Stimulated activated CD8-positive, alpha-beta memory T cell treated with anti-CD3 and anti-CD28 coated beads, Interleukin-12 subunit alpha, Interleukin-12 subunit beta, amount 100 ng/mL, for 4 hours (primary cell): Measurements from ENCODE around the gene CANT1.

Experiments used
- DNase-seq: peaks from one replicate; pipeline ENCODE4 v3.0.0-alpha.2; 2020; ENCODE audit warnings: low read depth

The CANT1 gene

DNA sequence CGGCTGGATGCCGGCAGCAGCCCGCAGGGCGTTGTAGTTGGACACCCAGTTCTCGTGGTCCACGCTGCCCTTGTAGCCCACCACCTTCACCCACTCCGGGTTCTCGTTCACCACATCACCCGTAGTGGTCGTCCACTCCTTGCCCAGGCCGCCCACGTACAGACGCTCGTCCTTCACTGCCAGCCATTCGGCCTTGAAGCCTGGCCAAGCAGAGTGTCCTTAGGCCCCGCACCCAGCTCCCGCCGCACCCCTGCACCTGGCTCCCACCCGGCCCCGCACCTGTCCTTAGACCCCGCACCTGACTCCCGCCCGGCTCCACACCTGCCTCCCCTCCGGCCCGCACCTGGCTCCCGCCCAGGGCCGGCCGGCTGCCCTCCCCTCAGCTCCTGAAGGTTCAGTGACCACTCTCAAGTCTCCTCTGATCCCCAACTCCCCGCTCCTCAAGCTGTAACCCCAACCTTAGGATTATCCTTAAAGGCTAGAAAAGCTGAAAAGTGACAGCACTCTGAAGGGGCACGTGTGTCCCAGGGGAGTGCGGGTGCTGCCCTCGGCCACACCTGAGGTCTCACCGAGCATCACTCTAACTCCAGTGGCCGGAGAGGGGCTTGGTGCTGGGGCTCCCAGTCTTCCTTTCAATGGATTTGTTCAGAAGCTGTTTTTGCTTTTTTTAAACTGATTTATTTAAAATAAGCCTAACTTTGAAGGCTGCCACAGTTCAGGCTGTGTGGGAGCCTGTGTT is 14.4 kb downstream of the CANT1 start:
- no peak for DNase-seq

DNA sequence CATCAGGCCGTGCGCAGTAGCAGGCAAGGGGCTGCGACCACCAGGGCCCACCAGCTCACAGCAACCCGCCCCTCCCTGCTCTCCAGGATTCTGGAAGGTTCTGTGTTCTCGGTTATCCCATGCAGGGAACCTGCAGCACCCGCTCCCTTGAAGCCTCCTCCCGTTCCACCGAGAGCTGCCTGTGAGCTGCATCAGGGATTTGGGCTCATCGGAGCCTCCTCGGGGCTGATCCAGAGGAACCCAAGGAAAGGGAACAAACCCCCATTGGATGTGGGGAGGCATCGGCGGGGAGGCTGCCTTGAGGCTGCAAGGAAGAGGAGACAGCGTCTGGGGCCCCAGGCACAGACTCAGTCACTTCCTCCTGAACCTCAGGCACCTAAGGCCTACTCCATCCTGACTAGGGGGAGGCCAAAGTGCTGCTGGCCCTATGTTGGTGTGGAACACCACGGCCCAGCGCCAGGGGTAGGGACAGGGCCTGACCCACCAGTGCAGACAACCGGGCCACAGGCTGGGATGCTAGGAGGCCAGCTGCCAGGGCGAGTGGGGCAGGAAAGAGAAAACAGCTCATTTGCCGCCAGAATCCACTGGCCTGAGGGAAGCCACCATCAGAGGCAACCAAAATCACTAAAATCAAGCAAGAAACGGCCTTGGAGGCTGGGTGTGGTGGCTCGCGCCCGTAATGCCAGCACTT is 15.4 kb downstream of the CANT1 start:
- DNase-seq, result no peak

DNA sequence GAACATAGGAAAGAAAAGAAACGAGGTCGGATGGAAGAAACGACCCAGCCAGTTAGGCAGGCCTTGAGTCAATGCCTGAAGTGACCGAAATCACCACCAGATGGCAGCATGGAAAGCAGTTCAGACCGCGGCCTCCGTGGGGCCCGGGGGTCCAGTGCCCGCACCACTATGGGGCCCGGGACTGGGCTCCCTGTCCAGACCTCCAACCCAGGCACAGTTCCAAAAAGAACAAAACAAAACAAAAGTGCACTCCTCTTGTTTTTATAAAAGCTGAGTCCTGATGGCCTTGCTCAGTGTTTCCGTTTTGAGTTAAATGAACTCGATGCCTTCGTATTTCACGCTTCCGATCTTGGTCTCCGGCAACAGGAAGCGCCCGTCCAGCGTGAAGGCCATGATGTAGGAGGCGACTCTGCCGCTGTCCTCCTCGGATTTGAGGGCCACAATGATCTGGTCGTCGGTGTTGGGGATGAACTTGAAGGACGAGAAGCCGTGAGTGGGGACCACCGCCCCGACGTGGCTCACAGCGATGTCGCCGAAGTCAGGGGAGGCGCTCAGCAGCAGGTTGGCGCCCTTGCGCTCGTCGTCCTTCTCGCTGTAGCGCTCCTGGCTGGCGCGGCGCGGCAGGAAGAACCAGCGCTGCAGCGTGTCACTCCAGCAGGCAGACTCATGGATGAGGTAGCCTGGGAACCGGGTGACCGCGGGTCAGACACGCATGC is 16.2 kb downstream of the CANT1 start:
- no peak for DNase-seq

DNA sequence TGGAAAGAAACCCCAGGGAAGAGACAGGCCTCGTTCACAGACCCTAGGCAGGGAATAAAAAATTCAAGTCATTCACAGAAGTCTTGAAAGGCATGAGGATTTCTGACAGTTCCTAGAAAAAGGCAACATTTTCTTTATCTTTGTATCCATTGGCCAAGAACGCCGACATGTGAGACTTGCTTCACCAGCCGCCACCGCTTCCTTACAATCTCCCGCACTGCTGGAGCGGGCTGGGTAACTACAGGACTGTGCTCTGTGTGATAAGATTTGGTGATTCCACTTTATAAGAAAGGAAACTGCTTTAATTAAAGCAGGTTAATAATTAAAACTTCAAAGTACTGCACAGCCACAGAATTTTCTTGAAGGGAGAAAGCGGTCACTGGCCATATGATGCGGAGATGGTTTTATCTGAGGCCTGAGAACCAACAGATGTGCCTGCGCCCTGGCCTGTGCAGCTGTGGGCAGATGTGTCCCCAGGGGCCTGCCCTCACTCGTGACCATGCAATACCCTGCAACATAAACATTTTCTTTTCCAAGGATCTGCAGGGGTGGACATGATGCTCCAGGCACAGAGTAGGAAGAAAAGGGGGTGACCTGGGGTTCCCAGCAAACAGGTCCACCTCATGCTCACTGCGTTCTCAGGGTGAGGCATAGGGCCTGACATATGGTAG is 16.9 kb downstream of the CANT1 start:
- no peak for DNase-seq

DNA sequence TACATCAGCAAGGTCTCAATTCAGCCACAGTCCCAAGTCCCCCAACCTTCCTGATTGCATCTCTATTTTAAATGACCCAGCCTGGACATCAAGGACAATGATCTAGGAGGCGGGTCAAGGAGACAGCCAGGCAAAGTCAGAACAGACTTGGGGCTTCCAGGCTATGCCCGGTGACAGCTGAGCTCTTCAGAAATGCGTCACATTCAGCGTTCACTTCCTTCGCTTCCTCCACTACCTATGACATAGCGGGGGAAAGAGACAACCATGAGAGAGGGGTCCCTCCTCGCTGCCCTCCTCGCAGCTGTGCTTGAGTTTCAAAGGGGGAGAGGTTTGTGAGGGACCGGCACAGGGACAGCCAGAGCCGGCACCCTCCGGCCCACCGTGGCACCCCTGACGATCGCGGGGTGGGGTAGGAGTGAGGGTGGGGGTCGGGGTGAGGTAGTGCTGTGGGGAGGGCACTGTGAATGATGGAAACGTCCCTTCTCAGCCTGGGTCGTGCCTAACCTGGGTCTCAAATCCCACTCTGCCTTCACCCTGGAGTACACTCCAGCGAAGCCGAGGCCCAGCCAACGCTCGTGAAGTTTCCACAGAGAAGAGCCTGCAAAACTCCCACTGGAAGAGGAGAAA is 17.5 kb downstream of the CANT1 start:
- DNase-seq, result no peak

DNA sequence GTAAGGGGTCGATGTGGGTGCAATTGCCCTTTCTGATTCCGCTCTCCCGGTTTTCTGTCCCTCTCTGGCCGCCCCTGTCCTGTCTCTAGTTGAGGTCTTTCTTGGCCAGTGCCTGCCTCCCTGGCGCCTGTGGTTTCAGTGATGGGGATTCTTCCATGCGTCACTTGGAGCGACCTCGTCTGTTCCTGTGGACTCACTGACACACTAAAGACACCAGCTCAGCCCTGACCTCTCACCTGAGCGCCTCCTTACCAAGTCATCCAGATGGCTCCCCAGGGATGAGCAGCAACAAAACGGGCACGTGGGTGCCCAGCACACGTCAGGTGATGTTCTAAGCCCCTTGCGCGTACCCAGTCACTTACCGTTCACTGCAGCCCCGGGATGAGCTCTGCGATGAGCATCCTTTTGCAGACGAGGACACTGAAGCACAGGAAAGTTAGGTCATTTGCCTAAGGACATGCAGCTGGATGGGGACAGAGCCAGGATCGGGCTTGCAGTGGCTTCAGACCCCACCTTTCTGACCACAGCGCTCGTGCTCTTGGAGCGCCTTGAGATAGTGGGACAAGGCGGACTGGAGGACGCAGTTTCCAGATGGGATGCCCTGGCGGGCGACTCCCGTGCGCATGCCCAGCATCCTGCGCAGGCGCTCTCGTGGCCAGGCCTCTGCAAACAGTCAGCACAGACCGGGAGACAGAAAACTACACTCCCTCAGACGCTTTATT is 18.4 kb downstream of the CANT1 start:
- DNase-seq, result no peak

DNA sequence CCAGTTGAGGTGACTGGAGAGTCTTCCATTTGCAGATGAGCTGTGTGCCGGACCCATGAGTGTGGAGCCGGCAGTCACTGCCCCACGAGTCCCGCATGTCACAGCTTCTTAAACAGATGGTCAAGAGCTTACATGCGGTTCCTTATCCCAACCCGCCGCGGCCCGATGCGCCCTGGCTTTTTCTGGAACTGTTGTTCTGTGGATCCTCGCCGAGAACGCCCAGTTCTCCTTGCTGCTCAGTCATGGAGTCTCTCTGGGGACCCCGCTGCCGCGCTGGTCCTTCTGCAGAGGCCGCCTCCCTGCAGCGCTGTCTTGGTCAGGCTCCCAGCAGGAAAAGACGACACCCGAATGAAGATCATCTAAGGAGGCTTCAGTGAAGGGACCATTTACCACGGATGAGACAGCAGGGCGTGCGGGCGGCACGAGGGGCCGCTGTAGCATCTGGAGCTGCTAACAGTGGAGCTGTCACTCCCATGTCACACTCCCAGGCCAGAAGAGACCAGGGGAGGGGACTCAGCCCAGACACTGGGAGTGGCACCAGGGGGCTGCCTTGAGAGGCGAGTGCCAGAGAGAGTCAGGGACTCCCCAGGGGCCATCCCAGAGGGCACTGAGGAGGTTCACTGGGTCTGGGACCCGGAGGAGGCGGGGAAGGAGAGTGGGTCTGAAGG is 19.1 kb downstream of the CANT1 start:
- no peak for DNase-seq

DNA sequence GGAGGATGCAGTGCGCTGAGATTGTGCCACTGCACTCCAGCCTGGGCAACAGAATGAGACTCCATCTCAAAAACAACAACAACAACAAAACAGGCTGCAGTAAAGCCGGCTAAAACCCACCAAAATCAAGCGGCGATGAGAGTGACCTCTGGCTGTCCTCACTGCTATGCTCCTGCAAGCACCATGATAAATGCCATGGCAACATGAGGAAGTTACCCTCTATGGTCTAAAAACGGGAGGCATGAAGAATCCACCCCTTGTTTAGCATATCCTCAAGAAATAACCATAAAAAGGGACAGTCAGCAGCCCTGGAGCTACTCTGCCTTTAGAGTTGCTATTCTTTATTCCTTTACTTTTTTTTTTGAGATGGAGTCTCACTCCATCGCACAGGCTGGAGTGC is 21.4 kb downstream of the CANT1 start:
- DNase-seq, result no peak

DNA sequence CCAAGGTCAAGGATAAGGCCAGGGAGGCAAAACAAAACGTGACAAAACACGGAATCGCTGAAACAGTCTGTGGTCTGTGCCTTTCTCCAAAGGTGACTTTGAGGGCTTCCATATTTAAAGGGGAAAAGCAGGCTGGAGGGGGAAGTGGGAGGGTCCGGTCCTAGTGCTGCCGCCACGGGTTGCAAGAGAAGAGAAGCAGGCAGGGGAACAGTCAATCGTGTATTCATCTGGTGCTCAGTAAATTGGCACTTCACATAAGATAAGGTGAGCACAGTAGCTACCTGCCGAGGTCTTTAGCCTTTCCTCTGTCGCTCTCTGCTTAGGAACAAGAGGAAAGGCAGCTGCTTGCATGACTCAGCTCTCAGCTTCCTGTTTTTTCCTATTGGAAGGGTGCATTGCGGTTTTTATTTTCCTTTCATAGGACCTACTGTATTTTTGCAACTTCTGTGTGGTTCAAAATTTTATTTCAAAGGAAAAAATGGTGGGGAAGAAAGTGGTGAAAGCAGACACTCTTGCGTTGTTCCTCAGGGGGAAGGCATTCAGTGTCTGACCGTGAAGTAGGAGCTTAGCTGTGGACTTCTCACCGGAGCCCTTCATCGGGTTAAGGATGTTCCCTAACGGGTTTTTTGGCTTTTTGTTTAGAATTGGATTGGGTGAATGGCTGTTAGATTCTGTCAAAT is 22.8 kb downstream of the CANT1 start:
- DNase-seq, result no peak

DNA sequence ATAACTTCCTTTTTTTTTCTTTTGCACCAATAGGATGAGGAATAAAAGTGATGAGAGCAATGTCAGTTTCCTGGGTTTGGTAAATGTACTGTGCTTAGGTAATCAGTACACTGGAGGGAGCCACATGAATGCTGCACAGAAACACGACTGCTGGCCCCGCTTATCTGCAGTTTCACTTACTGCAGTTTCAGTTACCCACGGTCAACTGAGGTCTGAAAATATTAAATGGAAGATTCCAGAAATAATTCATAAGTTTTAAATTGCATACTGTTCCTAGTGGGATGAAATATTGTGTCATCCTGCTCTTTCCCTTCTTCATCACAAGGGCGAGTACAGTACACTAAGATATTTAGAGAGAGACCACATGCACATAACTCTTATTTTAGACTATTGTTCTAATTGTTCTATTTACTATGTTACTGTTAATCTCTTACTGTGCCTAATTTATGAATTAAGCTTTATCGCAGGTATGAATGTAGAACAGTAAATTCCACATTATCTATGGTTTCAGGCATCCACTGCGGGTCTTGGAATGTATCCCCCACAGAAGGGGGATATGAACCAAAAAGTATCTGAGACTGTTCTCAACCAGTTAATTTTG is 23.4 kb downstream of the CANT1 start:
- no peak for DNase-seq

DNA sequence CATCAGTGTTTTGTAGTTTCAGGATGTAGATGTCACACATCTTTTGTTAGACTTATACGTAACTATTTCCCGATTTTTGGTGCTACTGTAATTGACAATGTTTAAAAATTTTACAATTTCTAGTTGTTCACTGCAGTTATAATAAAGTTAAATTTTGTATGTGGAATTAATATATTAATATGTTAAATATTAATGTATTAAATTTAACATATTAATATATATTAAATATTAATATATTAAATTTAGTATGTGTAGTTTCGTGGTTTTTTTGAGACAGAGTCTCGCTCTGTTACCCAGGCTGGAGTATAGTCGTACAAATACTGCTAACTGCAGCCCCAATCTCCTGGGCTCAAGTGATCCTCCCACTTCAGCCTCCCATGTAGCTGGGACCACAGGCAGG is 24.2 kb downstream of the CANT1 start:
- DNase-seq, result no peak

DNA sequence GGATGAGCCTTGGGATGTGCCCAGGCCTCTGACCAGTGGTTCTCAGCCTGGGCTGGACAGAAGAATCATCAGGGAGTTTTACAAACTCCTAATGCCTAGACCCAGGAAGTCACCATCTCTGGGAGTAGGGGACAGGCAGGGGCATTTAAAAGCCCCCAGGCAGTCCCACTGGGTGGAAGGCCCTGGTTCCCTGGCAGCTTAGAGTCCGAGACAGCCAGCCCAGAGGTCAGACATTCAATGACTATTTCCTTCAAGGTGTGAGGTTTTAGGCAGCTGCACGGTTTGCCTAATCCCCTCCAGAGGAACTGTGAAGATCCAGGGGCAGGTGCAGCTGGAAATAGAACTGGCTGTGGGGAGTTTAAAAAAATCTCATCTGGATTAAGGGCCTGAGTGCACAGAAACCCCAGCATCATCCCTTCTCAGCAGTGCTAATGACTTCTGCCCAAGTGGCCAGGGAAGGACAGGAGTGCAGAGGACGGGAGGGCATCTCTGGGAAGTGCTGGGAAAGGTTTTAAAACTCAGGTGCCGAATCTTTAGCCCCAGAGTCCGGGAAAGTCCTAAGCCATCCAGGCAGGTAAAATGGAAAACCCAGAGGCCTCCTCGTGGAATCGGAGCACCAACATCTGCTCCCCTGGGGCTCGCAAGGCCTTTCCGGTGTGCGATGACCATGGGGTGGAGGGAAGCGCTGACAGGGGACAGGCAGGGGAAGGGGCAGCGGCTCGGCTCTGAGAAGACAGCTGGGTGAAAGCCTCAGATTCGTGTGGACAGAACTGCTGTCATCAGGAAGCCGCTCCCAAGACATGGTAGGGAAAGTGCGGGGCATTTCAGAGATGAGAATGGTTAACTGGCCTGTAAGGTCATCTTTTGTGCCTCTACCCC is 28.3 kb downstream of the CANT1 start:
- no peak for DNase-seq

DNA sequence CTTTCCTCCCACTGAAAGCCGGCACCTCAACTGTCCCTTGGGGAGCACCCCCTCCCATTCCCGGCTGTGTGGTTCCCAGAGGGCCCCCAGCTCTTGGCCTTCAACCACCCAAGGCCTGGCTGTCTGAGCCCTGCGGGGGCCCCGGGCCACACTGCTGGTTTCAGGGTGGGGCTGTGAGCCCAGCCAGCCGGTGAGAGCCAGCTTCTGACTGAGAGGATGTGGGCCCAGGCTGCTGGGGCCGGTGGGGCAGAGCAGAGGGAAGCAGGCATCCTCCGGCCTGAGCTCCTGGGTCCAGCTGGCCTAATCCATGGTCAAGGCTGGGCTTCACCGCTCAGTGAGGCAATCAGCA is 29.0 kb downstream of the CANT1 start:
- no peak for DNase-seq

DNA sequence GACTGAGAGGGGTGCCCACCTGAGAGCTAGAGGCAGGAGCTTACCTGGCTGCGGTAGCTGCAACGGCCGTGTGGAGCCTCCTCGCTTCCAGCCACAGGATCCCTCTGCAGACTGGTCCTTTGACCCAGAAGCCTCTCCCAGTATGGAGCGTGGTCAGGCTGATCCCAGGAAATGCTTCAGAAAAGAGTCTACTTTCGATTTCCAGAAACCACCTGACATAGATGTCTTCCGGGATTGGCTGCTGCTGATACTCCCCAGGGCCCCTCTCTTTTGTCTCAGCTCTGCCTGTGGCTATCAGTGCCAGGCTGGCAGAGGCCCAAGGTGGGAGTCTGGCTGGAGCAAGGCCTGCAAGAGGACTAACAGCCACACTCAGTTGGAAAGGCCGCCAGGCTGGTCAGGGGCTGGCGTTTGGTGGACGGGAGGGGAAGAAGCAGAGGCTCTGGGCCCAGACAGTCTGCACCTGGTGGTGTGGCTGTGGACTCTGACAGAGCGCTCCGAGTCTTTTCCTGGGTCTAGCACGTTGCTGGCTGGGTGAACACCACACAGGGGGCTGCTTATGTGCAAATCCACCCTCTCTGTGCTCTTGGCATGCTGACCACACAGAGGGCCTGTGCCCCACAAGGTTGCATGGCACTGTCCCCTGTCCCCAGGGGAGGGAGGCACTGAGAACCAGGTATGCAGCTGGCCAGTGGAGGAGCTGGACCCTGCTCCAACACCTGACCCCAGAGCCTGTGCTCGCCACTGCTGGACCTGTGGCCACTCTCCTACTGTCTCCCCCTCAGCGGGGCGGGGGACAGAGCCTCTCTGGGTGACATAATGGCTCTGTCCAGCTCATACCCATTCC is 29.6 kb downstream of the CANT1 start, which contains the start of gene LGALS3BP:
TSS of gene LGALS3BP (minus strand) at position 144 of the 844 bp plus-strand sequence. CDS start 2,732 bp downstream, outside the sequence.
- no peak for DNase-seq

DNA sequence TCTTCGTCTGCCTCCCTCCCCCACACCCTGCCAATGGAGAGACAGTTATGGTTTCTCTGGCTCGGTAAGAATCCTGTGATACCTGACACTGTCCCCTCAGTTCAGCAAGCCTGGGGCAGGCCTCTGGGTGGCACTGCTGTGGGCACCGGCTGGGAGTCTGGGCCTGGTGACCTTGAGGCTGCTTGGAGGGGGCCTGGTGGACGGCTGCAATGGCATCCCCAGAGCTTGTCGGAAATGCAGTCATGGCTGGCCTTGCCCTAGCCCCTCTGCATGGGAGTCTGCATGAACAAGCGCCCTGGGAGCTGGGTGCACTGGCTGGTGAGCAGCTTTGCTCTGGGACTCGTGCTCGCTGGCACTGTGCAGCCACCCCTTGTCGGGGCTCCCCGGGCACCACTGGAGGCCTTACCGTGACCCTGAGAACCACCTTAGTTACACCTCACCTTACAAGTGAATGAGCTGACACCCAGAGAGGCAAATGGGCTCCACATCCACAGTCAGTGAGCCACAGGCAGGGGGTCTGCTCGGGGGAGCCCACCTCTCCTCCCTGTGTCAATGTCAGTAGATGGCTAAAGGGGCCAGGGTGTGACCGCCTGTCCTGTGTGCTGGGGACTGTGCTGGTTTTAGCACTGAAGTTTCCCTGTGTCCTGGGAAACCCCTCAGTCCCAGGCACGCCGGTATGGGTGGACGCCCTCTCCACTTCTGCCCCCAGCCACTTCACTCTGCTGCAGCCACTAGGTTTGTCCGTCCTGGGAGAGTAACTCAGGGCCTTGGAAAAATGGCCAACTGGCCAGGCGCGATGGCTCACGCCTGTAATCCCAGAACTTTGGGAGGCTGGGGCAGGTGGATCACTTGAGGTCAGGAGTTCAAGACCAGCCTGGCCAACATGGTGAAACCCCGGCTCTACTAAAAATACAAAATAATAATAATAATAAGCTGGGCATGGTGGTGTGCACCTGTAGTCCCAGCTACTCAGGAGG is 31.3 kb downstream of the CANT1 start:
- DNase-seq, result no peak

DNA sequence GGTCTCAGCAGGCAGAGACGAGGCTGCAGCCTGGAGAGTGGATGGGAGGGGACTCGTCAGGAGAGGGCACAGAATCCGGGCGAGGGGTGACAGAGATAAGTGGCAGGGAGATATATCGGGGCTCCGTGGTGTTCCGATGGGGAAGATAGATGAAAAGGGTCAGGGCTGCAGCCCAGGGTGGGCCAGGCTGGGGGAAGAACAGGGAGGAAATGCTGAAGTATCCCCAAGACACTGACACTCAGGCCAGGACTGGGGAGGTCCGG is 32.0 kb downstream of the CANT1 start:
- no peak for DNase-seq
